NCI-H146 (cell line): Measurements from ENCODE around the gene SLC9C1.

Experiments
- DNase-seq: peaks from one replicate; lab custom pipeline; 2025; lab: John Stamatoyannopoulos, UW

Gene SLC9C1

GRCh38 chr3:112111785-112112402 is 182.1 kb downstream of the SLC9C1 start:
- DNase-seq: peak; percentile 81

GRCh38 chr3:112109322-112109721 is 184.7 kb downstream of the SLC9C1 start:
- DNase-seq: peak; percentile 91

- no peak for DNase-seq
Measured at GRCh38 chr3:112104774-112105173, 189.2 kb downstream of the SLC9C1 start.

GRCh38 chr3:112101916-112102315 is 192.1 kb downstream of the SLC9C1 start:
- peak; percentile 74 for DNase-seq

GRCh38 chr3:112097378-112097777 is 196.6 kb downstream of the SLC9C1 start:
- peak; percentile 17 for DNase-seq

- DNase-seq: no peak
Measured at GRCh38 chr3:112096176-112096575, 197.8 kb downstream of the SLC9C1 start.

- DNase-seq: no peak
Measured at GRCh38 chr3:112095731-112096130, 198.3 kb downstream of the SLC9C1 start.

- no peak for DNase-seq
Measured at GRCh38 chr3:112093180-112093522, 200.9 kb downstream of the SLC9C1 start.

GRCh38 chr3:112092496-112093179 is 201.4 kb downstream of the SLC9C1 start:
- DNase-seq: peak; percentile 54

GRCh38 chr3:112090887-112091586 is 203.0 kb downstream of the SLC9C1 start:
- peak; percentile 88 for DNase-seq
